ENCODE measurements around the gene ENOX1. TPM values are rescaled to one million over a fixed set of nuclear protein-coding genes. Genes with fewer than 3 reads are reported as not detected.

Gene ENOX1
- total RNA-seq, 1 donor from 2014 or later, result 0.79 TPM

DNA sequence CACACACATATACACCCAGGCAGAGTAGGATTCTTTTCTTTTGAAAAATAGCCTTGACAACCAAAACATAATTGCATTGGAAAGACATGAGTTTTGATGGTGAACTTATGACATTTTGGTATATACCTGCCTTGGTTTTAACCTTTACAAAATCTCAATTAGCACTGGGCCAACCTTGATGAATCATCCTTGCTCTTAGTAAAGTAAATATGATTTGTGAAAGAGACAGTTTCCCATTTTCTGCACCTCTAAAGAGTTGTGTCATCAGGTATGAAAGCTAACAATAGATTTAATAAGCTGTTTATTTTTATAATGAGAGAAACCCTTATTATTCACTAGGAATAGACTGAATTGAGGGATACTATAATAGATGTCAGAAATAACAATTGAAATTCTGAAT lies 15.7 kb upstream of the ENOX1 start:
- Histone ChIP-seq H3K4me3 (ENCODE audit: low read depth, low read length) (no peak overlapping the region), H3K36me3 (ENCODE audit: control insufficient read depth, insufficient read depth, low read length) (no peaks in the 10 kb centered on the region), H3K27me3 (ENCODE audit: control insufficient read depth, insufficient read depth, low read length) (no peaks in the 10 kb centered on the region)
- peak; percentile 87 for DNase-seq (ENCODE audit: low read depth)
- TF ChIP-seq, protein P1, sequence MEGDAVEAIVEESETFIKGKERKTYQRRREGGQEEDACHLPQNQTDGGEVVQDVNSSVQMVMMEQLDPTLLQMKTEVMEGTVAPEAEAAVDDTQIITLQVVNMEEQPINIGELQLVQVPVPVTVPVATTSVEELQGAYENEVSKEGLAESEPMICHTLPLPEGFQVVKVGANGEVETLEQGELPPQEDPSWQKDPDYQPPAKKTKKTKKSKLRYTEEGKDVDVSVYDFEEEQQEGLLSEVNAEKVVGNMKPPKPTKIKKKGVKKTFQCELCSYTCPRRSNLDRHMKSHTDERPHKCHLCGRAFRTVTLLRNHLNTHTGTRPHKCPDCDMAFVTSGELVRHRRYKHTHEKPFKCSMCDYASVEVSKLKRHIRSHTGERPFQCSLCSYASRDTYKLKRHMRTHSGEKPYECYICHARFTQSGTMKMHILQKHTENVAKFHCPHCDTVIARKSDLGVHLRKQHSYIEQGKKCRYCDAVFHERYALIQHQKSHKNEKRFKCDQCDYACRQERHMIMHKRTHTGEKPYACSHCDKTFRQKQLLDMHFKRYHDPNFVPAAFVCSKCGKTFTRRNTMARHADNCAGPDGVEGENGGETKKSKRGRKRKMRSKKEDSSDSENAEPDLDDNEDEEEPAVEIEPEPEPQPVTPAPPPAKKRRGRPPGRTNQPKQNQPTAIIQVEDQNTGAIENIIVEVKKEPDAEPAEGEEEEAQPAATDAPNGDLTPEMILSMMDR (IDR thresholded peaks at IDR 0.05; ENCODE audit: insufficient read depth, low read length, severe bottlenecking), result no peak
- FAIRE-seq, result no peak

DNA sequence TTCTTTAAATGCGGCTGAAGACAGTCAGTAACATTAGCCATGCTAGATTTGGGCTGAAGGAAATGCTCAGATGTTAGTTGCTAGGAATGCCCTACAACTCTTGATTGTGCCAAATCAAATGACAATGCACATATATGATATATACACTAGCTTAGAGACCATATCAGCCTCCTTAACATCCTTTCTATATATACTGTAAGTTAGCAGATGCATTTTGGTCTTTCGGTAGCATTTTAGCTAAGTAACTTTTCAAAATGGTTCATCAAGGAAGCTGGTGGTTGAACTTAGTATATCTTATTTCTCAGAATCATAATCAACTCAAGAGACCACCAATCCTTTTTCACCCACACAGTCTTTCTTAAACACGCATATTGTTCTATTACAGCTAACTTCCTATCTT lies 14.1 kb upstream of the ENOX1 start:
- Histone ChIP-seq H3K27me3 (ENCODE audit: control insufficient read depth, insufficient read depth, low read length) (no peaks in the 10 kb centered on the region), H3K36me3 (ENCODE audit: control insufficient read depth, insufficient read depth, low read length) (no peaks in the 10 kb centered on the region), H3K4me3 (ENCODE audit: low read depth, low read length) (no peak overlapping the region)
- FAIRE-seq (no peak), DNase-seq (ENCODE audit: low read depth) (no peak)
- TF ChIP-seq, protein P1 (IDR thresholded peaks at IDR 0.05; ENCODE audit: insufficient read depth, low read length, severe bottlenecking), result no peak

DNA sequence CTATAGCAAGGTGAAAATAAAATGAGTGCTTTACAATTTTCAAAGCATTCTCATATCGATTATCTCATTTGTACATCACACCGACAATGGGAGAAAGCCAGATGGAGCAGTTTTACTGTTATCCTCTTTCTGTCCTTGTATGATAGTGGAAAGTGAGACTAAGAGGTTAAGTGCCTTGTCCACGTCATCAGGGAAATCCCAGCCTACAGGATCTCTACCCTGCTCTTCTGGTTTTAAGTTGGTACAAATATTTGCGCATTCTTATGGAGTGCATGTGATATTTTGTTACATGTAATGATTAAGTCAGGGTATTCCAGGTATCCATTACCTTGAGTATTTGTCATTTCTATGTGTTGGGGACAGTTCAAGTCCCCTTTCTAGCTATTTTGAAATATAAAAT lies 12.4 kb upstream of the ENOX1 start:
- no peak for FAIRE-seq
- Histone ChIP-seq H3K4me3 (ENCODE audit: low read depth, low read length) (no peak overlapping the region), H3K27me3 (ENCODE audit: control insufficient read depth, insufficient read depth, low read length) (no peaks in the 10 kb centered on the region), H3K36me3 (ENCODE audit: control insufficient read depth, insufficient read depth, low read length) (no peaks in the 10 kb centered on the region)
- DNase-seq (ENCODE audit: low read depth), result peak; percentile 90
- TF ChIP-seq, protein P1 (IDR thresholded peaks at IDR 0.05; ENCODE audit: insufficient read depth, low read length, severe bottlenecking), result no peak

DNA sequence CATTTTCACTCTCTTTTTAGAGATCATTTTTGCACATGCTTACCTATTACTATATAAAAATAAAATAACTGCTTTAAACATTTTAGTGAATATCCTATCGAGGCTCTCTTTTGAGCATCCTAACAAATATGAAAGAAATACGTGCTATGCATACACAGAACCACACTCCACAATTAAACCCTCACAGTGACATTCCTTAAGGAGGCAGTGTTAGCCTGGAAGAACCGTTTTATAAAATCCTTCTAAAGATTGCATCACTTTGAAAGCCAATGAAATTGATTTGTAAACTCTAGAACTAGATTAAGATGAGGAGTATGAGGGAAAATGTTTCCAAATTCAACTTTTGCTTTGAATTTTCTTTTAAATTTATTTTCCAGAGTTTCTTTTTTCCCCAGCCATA lies 11.1 kb upstream of the ENOX1 start:
- no peak for FAIRE-seq

DNA sequence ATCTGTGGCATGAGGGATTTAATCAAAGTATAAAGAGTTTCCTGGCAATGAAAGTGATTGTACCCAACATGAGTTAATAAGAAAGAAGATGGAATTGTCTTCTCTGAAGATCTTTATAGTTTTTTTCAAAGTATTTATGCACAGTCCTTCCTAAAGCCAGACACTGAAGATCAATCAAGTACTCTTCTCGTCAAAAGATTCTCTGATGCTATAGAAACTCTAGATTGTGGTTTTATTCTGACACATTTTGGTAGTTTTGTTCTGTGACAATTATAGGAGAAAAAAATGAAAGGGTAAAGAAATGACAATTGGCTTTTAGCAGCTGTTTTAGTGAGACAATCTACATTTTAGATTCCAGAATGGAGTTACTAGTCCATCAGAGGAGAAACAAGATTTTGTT lies 10.4 kb upstream of the ENOX1 start:
- Histone ChIP-seq H3K36me3 (ENCODE audit: control insufficient read depth, insufficient read depth, low read length) (no peaks in the 10 kb centered on the region), H3K4me3 (ENCODE audit: low read depth, low read length) (no peak overlapping the region), H3K27me3 (ENCODE audit: control insufficient read depth, insufficient read depth, low read length) (no peaks in the 10 kb centered on the region)
- FAIRE-seq, result no peak
- DNase-seq (ENCODE audit: low read depth), result no peak
- TF ChIP-seq, protein P1 (IDR thresholded peaks at IDR 0.05; ENCODE audit: insufficient read depth, low read length, severe bottlenecking), result no peak

More for the DNA sequence above, 11.1 kb upstream of the ENOX1 start:
- TF ChIP-seq, protein P1 (IDR thresholded peaks at IDR 0.05; ENCODE audit: insufficient read depth, low read length, severe bottlenecking), result no peak
- no peaks in the 10 kb centered on the region for H3K27me3 ChIP-seq (ENCODE audit: control insufficient read depth, insufficient read depth, low read length)
- no peak for DNase-seq (ENCODE audit: low read depth)
- H3K36me3 ChIP-seq (ENCODE audit: control insufficient read depth, insufficient read depth, low read length), result no peaks in the 10 kb centered on the region
- H3K4me3 ChIP-seq (ENCODE audit: low read depth, low read length), result no peak overlapping the region

DNA sequence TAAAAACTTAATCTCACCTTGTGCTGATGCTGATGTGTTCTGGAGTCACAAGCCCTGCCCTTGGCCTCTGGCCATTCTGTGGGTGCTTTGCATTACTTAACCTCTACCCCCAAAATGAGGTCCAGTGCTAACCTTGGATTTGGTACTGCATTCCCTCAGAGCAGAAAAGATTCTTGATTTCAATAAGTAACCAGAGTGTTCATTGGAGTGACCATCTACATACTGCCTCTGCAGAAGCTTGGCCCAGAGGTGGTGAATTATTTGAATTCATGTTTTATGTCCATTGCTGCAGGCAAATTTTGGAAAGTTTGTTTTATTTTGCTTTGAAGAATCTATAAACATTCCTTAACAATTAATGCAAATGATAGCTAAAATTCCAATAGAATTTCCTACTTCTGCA lies 7.6 kb upstream of the ENOX1 start:
- no peak for FAIRE-seq

More for the DNA sequence above, 7.6 kb upstream of the ENOX1 start:
- TF ChIP-seq, protein P1 (IDR thresholded peaks at IDR 0.05; ENCODE audit: insufficient read depth, low read length, severe bottlenecking), result no peak
- no peak for DNase-seq (ENCODE audit: low read depth)
- Histone ChIP-seq H3K36me3 (ENCODE audit: control insufficient read depth, insufficient read depth, low read length) (no peaks in the 10 kb centered on the region), H3K27me3 (ENCODE audit: control insufficient read depth, insufficient read depth, low read length) (no peaks in the 10 kb centered on the region), H3K4me3 (ENCODE audit: low read depth, low read length) (no peak overlapping the region)

Data from bronchial epithelial cell (primary cell).